Osteoblast (primary cell): ENCODE results near the gene TMEM101. TPM values are rescaled to one million over a fixed set of nuclear protein-coding genes. Genes with fewer than 3 reads are reported as not detected.
A peak's percentile ranks its signal among the peaks of the same experiment; 100 is the strongest.

Source experiments
- DNase-seq: peaks from one replicate; pipeline ENCODE4 v3.0.0; 2011; ENCODE audit warnings: low spot score, mixed read lengths; ENCODE audit not compliant: insufficient read length; ENCODE audit errors: missing footprints
- H2AFZ ChIP-seq: 2 replicates; pipeline ENCODE4 v1.6.0; 2011; ENCODE audit warnings: mild to moderate bottlenecking, low read length
- H3K27ac ChIP-seq: 2 replicates; pipeline ENCODE4 v1.5.1; 2011; ENCODE audit warnings: mild to moderate bottlenecking, low read depth, low read length, moderate library complexity
- H3K27me3 ChIP-seq: 2 replicates; pipeline ENCODE4 v1.6.0; 2012; ENCODE audit warnings: mild to moderate bottlenecking, control low read depth, inconsistent platforms, low read length, moderate library complexity; ENCODE audit not compliant: insufficient read depth
- H3K36me3 ChIP-seq: 2 replicates; pipeline ENCODE4 v1.5.1; 2011; ENCODE audit warnings: mild to moderate bottlenecking, low read length, control low read depth, moderate library complexity; ENCODE audit not compliant: insufficient read depth
- H3K4me1 ChIP-seq: 2 replicates; pipeline ENCODE4 v1.5.1; 2011; ENCODE audit warnings: mild to moderate bottlenecking, low read length, control low read depth, moderate library complexity; ENCODE audit not compliant: insufficient read depth
- H3K4me2 ChIP-seq: 2 replicates; pipeline ENCODE4 v1.6.0; 2011; ENCODE audit warnings: mild to moderate bottlenecking, low read length; ENCODE audit not compliant: insufficient read depth
- H3K4me3 ChIP-seq: fragments of 200-600 bp; sonication (generic); 3 replicates; pipeline ENCODE4 v1.5.1; 2012; ENCODE audit warnings: mild to moderate bottlenecking, low read length, inconsistent platforms; ENCODE audit not compliant: insufficient read depth
- H3K79me2 ChIP-seq: 2 replicates; pipeline ENCODE4 v1.6.0; 2012; ENCODE audit warnings: mild to moderate bottlenecking, low read length, control low read depth, inconsistent platforms; ENCODE audit not compliant: insufficient read depth
- H3K9me3 ChIP-seq: 2 replicates; pipeline ENCODE4 v1.5.1; 2011; ENCODE audit warnings: low read depth, low read length, control low read depth
- H4K20me1 ChIP-seq: 2 replicates; pipeline ENCODE4 v1.6.0; 2012; ENCODE audit warnings: mild to moderate bottlenecking, low read length, control low read depth; ENCODE audit not compliant: insufficient read depth
- total RNA-seq: library from RNA; depleted of rRNA; stranded (reverse); fragments of >200 nt; gene quantifications from 2 replicates; pipeline ENCODE4 v1.2.3, GENCODE V29; 2012
- TF ChIP-seq, protein P1 (sequence below): IDR thresholded peaks from 2 replicates; pipeline ENCODE4 v1.5.1; 2011; ENCODE audit warnings: mild to moderate bottlenecking, low read depth, low read length, moderate library complexity; ENCODE audit errors: extremely low read depth

Gene TMEM101
- total RNA-seq, 1 donor: 47.8 TPM

GRCh38 chr17:44012874-44013273 lies 1.9 kb downstream of the TMEM101 start:
- DNase-seq: no peak
- TF ChIP-seq, protein P1, sequence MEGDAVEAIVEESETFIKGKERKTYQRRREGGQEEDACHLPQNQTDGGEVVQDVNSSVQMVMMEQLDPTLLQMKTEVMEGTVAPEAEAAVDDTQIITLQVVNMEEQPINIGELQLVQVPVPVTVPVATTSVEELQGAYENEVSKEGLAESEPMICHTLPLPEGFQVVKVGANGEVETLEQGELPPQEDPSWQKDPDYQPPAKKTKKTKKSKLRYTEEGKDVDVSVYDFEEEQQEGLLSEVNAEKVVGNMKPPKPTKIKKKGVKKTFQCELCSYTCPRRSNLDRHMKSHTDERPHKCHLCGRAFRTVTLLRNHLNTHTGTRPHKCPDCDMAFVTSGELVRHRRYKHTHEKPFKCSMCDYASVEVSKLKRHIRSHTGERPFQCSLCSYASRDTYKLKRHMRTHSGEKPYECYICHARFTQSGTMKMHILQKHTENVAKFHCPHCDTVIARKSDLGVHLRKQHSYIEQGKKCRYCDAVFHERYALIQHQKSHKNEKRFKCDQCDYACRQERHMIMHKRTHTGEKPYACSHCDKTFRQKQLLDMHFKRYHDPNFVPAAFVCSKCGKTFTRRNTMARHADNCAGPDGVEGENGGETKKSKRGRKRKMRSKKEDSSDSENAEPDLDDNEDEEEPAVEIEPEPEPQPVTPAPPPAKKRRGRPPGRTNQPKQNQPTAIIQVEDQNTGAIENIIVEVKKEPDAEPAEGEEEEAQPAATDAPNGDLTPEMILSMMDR: no peak
- no peak overlapping the region for H2AFZ ChIP-seq
- H3K79me2 ChIP-seq: peaks cover 9% of the 10 kb centered on the region
- H3K4me1 ChIP-seq: peaks cover 9% of the 10 kb centered on the region
- H3K27me3 ChIP-seq: no peaks in the 10 kb centered on the region
- peaks cover 11% of the 10 kb centered on the region for H3K36me3 ChIP-seq
- H3K9me3 ChIP-seq: no peaks in the 10 kb centered on the region
- H3K4me3 ChIP-seq: no peak overlapping the region
- no peak overlapping the region for H3K4me2 ChIP-seq
- no peak overlapping the region for H3K27ac ChIP-seq
- H4K20me1 ChIP-seq: no peaks in the 10 kb centered on the region

DNA sequence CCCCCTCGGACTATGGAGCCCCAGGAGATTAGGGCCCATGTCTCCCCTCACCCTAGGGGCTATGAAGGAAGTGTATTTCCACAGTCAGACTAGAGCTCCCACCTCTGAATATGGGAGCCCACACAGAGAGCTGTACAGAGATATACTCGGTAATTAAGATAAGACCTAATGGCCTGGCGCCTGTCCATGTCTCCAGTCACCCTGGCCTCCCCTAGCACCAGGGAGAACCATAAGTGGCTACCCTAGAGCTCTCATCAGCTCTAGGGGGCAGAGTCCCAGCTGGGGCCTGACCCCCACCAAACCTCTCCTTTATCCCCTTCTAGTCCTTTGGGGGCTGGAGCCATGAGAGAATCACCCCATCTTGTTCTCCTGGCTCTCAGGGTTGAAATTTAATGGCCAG lies 2.4 kb downstream of the TMEM101 start:
- H3K27ac ChIP-seq: no peak overlapping the region
- no peak overlapping the region for H3K4me3 ChIP-seq
- peaks cover 11% of the 10 kb centered on the region for H3K36me3 ChIP-seq
- H3K9me3 ChIP-seq: no peaks in the 10 kb centered on the region
- TF ChIP-seq, protein P1: no peak
- peak; percentile 4 for DNase-seq
- no peaks in the 10 kb centered on the region for H3K27me3 ChIP-seq
- peaks cover 9% of the 10 kb centered on the region for H3K79me2 ChIP-seq
- H4K20me1 ChIP-seq: no peaks in the 10 kb centered on the region
- H3K4me2 ChIP-seq: no peak overlapping the region
- H3K4me1 ChIP-seq: peaks cover 14% of the 10 kb centered on the region
- no peak overlapping the region for H2AFZ ChIP-seq

DNA sequence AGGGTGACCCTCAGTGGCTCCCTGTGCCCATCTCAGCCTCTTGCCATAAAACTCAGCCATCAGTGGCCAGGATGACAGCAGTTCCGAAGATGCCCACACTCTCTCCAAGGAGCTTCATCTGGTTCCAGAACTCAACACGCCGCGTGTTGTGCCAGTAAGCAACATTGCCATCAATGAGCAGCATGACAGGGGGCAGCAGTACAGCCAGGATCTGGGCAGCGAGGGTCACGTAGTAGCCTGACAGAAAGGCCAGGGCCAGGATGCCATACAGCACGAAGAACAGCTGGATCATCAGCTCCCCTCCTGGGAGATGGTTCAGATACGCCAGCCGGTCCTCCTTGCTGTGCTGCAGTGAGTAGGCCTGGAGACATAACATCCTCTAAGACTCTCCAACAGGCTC lies 2.9 kb downstream of the TMEM101 start:
- peaks cover 11% of the 10 kb centered on the region for H3K36me3 ChIP-seq
- H3K4me1 ChIP-seq: peaks cover 18% of the 10 kb centered on the region
- H3K4me2 ChIP-seq: no peak overlapping the region
- peaks cover 9% of the 10 kb centered on the region for H3K79me2 ChIP-seq
- DNase-seq: peak; percentile 23
- H3K27ac ChIP-seq: no peak overlapping the region
- no peaks in the 10 kb centered on the region for H4K20me1 ChIP-seq
- H3K9me3 ChIP-seq: no peaks in the 10 kb centered on the region
- no peak overlapping the region for H2AFZ ChIP-seq
- H3K27me3 ChIP-seq: no peaks in the 10 kb centered on the region
- TF ChIP-seq, protein P1: no peak
- no peak overlapping the region for H3K4me3 ChIP-seq

GRCh38 chr17:44010966-44011647 lies 3.7 kb downstream of the TMEM101 start:
- Histone ChIP-seq H3K4me2 (no peak overlapping the region), H3K4me3 (no peak overlapping the region)
- DNase-seq: peak; percentile 76

More at GRCh38 chr17:44010966-44011647, 3.7 kb downstream of the TMEM101 start:
- H3K4me1 ChIP-seq: peaks cover 23% of the 10 kb centered on the region
- peaks cover 11% of the 10 kb centered on the region for H3K36me3 ChIP-seq
- H3K79me2 ChIP-seq: peaks cover 9% of the 10 kb centered on the region
- TF ChIP-seq, protein P1: no peak
- peaks cover 3% of the 10 kb centered on the region for H3K27me3 ChIP-seq
- no peaks in the 10 kb centered on the region for H3K9me3 ChIP-seq
- H3K27ac ChIP-seq: no peak overlapping the region
- no peak overlapping the region for H2AFZ ChIP-seq
- H4K20me1 ChIP-seq: no peaks in the 10 kb centered on the region
